Thyroid gland (tissue), 4 donors: ENCODE results near the gene ZNRF1.

Experiments used
- CTCF ChIP-seq, 6 experiments: fragments of 200-600 bp in 3 of 6; fragments of 450-650 bp in 3 of 6; sonication (generic) in 3 of 6; IDR thresholded peaks; one replicate each; pipeline ENCODE4 v1.5.1; 2016 to 2019; ENCODE audit warnings: antibody characterized with exemption in 6 of 6, mild to moderate bottlenecking in 2 of 6, inconsistent platforms in 1 of 6, moderate library complexity in 1 of 6
- POLR2A ChIP-seq, 2 donors: fragments of 450-650 bp; IDR thresholded peaks; one replicate each; pipeline ENCODE4 v1.6.1; 2017; ENCODE audit warnings: antibody characterized with exemption in 2 of 2, mild to moderate bottlenecking in 2 of 2, moderate library complexity in 1 of 2

GRCh38 chr16:74997042-74997491 is 1.8 kb upstream of the ZNRF1 start:
- TF ChIP-seq CTCF (IDR thresholded peaks at IDR 0.05) (no peak), POLR2A (IDR thresholded peaks at IDR 0.05) (no peak)
